ENCODE results near the gene PARD3B. TPM values are rescaled to one million over a fixed set of nuclear protein-coding genes. Genes with fewer than 3 reads are reported as not detected.
A peak's percentile ranks its signal among the peaks of the same experiment; 100 is the strongest.

The PARD3B gene
- total RNA-seq, 6 experiments from 2014 or later: 5.3 to 11.2 (median 8.3) TPM

DNA sequence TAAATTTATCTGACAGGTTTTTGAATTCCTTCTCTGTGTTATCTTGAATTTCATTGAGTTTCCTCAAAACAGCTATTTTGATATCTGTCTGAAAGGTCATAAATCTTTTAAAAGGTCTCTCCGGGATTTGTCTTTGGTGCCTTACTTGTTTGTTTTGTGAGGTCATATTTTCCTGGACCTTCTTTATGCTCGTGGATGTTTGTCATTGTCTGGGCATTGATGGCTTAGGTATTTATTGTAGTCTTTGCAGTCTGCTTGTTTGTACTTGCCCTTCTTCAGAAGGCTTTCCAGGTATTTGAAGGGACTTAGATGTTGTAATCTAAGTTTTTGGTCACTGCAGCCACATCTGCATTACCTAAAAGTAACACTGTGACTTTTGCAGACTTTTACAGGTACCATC lies 355.2 kb downstream of the PARD3B start:
- H3K27ac ChIP-seq: no peak overlapping the region
- H3K36me3 ChIP-seq: no peaks in the 10 kb centered on the region
- DNase-seq (no peak), ATAC-seq (peak in 1 of 4 donors; percentile 36)
- no peaks in the 10 kb centered on the region for H3K27me3 ChIP-seq
- H3K9me3 ChIP-seq: no peaks in the 10 kb centered on the region
- no peaks in the 10 kb centered on the region for H3K4me1 ChIP-seq
- intact Hi-C loops (cut with DNase I): no loop called here
- H3K4me3 ChIP-seq: no peak overlapping the region
- TF ChIP-seq, protein P1, sequence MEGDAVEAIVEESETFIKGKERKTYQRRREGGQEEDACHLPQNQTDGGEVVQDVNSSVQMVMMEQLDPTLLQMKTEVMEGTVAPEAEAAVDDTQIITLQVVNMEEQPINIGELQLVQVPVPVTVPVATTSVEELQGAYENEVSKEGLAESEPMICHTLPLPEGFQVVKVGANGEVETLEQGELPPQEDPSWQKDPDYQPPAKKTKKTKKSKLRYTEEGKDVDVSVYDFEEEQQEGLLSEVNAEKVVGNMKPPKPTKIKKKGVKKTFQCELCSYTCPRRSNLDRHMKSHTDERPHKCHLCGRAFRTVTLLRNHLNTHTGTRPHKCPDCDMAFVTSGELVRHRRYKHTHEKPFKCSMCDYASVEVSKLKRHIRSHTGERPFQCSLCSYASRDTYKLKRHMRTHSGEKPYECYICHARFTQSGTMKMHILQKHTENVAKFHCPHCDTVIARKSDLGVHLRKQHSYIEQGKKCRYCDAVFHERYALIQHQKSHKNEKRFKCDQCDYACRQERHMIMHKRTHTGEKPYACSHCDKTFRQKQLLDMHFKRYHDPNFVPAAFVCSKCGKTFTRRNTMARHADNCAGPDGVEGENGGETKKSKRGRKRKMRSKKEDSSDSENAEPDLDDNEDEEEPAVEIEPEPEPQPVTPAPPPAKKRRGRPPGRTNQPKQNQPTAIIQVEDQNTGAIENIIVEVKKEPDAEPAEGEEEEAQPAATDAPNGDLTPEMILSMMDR (IDR thresholded peaks at IDR 0.05): no peak
- no peak for TF ChIP-seq POLR2A (IDR thresholded peaks at IDR 0.05)
- WGBS (ENCODE audit: insufficient coverage, low coverage, low lambda C conversion rate, missing lambda C conversion rate): 13% methylated on average over 2 of the region's 2 CpGs

DNA sequence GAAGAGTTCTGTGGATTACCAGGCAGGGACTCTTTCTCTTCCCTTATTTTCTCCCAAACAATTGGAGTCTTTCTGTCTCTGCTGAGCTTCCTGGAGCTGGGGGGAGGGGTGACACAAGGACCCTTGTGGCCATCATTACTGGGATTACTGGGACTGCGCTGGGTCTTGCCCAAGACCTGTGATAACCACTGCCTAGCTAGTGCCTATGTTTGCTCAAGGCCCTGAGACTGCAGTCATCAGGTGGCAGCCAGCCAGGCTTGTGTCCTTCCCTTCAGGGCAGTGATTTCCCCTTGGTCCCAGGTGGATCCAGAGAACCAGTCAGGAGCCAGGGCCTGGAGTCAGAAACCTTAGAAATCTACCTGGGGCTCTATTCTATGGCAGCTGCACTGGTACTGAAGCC lies 355.6 kb downstream of the PARD3B start:
- DNase-seq: peak; percentile 54 to 80 (median 78)
- intact Hi-C loops (cut with DNase I): no loop called here
- H3K4me3 ChIP-seq: no peak overlapping the region
- ATAC-seq: peak; percentile 44 to 96 (median 78)
- no CpG with 5 or more reads among the region's 1 CpG for WGBS (ENCODE audit: insufficient coverage, low coverage, low lambda C conversion rate, missing lambda C conversion rate)
- H3K9me3 ChIP-seq: no peaks in the 10 kb centered on the region
- H3K4me1 ChIP-seq: no peaks in the 10 kb centered on the region
- TF ChIP-seq POLR2A (IDR thresholded peaks at IDR 0.05): no peak
- TF ChIP-seq, protein P1 (IDR thresholded peaks at IDR 0.05): no peak
- no peaks in the 10 kb centered on the region for H3K27me3 ChIP-seq
- no peaks in the 10 kb centered on the region for H3K36me3 ChIP-seq
- no peak overlapping the region for H3K27ac ChIP-seq

DNA sequence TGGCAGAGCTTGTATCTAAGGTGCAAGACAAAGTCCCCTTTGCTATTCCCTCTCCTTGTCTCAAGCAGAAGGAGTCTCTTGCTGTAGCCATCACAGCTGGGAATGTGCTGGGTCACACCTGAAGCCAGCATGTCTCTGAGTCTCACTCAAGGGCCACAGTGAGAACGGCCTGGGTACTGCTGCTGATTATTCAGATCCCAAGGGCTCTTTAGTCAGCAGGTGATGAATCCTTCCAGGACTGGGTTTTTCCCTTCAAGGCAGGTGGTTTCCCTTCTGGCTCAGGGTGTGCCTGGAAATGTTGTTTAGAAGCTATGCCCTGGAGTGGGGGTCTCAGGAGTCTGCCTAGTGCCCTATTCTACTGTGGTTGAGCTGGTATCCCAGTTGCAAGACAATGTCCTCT lies 356.3 kb downstream of the PARD3B start:
- no peaks in the 10 kb centered on the region for H3K9me3 ChIP-seq
- intact Hi-C loops (cut with DNase I): no loop called here
- H3K27me3 ChIP-seq: no peaks in the 10 kb centered on the region
- WGBS (ENCODE audit: insufficient coverage, low coverage, low lambda C conversion rate, missing lambda C conversion rate): no CpG with 5 or more reads among the region's 1 CpG
- no peaks in the 10 kb centered on the region for H3K36me3 ChIP-seq
- no peak for TF ChIP-seq POLR2A (IDR thresholded peaks at IDR 0.05)
- TF ChIP-seq, protein P1 (IDR thresholded peaks at IDR 0.05): no peak
- no peaks in the 10 kb centered on the region for H3K4me1 ChIP-seq
- DNase-seq (no peak), ATAC-seq (no peak)
- no peak overlapping the region for H3K4me3 ChIP-seq
- H3K27ac ChIP-seq: no peak overlapping the region

DNA sequence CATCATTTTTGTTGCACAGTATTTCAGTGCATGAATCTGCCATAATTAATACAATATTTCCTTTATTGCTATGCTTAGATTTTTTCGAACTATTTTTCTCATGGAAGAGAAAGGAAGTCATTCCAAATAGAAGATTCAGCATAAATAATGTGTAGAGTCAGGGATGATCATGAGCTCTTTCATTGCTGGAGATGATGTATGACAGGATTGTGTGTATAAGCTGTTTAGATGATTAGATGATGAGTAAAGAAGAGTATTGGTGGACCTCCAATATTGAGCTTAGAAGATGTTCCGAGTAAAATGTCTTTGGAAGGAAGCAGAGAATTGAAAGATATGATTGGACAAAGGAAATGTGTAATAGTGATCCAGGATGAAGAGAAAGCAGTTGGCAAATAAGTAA lies 364.5 kb downstream of the PARD3B start:
- no peaks in the 10 kb centered on the region for H3K9me3 ChIP-seq
- H3K36me3 ChIP-seq: no peaks in the 10 kb centered on the region
- no peak for ATAC-seq
- H3K27me3 ChIP-seq: no peaks in the 10 kb centered on the region
- H3K4me1 ChIP-seq: no peaks in the 10 kb centered on the region
- no peak for DNase-seq
- TF ChIP-seq, protein P1 (IDR thresholded peaks at IDR 0.05): no peak
- no peak for TF ChIP-seq POLR2A (IDR thresholded peaks at IDR 0.05)
- 65% methylated on average over 2 of the region's 2 CpGs for WGBS (ENCODE audit: insufficient coverage, low coverage, low lambda C conversion rate, missing lambda C conversion rate)
- no peak overlapping the region for H3K27ac ChIP-seq
- H3K4me3 ChIP-seq: no peak overlapping the region
- intact Hi-C loops (cut with DNase I): no loop called here

DNA sequence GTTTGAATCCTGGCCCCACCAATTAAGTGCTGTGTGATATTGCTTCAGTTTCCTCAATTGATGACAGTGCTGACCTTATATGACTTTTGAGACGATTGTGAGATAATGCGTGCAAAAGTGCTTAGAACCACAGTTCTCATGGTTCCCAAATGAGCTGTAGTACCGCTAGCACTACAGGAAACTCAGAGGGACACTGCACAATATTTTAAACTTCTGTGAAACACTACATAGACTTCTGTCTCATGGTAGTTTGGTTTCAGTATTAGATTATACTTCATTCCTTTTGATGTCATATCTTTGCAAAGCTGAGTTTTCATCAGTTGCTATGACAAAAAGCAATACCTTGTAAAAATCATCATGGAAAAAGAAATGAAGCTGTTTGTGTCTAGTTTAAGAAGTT lies 368.0 kb downstream of the PARD3B start:
- 76% methylated on average over 3 of the region's 3 CpGs for WGBS (ENCODE audit: insufficient coverage, low coverage, low lambda C conversion rate, missing lambda C conversion rate)
- H3K4me3 ChIP-seq: no peak overlapping the region
- TF ChIP-seq, protein P1 (IDR thresholded peaks at IDR 0.05): no peak
- no peak for TF ChIP-seq POLR2A (IDR thresholded peaks at IDR 0.05)
- no peaks in the 10 kb centered on the region for H3K36me3 ChIP-seq
- H3K27me3 ChIP-seq: no peaks in the 10 kb centered on the region
- no peak overlapping the region for H3K27ac ChIP-seq
- ATAC-seq (no peak), DNase-seq (no peak)
- intact Hi-C loops (cut with DNase I): no loop called here
- H3K4me1 ChIP-seq: no peaks in the 10 kb centered on the region
- no peaks in the 10 kb centered on the region for H3K9me3 ChIP-seq
